NOMO-1 (cell line): ENCODE measurements around the gene C17orf114.

ENCODE experiments used
- DNase-seq, 2 experiments: peaks; one replicate each; lab custom pipeline; 2025; ENCODE audit not compliant: unreplicated experiment in 2 of 2; lab: John Stamatoyannopoulos, UW

C17orf114 gene

DNA sequence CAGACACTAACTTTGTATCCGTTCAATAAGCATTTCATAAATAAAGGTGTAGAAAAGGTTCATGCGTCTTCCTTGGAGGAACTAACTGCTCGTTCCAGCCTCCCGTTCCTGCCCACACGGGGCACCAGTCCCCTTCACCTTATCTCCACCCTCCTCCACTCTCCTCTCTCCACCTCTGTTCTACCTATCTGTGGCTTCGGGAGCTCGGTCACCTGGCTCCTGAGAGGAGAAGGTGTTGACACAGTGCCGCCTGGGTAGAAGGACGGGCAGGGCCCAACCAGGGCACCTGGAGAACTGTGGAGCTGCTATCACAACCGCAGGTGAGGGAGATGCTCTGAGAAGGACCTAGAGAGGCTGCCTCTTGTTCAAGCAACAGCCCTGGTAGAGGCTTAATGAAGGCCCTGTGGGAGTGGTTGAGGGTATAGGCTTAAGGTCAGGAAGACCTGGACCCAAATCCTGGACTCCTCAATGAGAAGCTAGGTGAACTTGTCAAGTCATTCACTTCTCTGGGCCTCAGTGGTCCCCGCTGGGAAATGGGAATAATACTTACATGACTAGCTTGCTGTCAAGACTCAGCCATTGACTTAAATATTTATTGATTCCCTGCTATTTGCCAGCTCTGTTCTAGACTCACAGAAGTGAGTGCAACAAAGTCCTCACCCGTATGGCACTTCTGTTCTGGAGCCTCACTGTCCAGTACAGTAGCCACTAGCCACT, 21.4 kb upstream of the C17orf114 start:
- no peak for DNase-seq

DNA sequence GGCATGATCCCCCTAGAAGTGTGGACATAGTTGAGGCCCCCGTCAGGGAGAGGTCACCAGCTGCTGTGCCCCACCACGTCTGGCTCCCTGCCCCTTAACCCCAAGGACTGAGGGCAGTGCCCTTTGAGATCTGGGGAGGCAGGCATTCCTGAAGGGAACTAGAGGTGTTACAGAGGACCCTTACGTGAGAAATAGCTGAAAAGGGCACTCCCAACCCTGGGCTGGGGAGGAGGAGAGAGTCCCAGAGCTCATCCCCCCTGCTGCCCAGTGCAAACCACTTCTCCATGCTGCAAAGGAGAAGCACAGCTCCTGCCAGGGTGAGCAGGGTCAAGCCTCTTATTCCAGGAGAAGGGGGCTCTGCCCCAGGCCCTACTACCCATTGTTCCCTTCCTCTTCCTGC, 20.7 kb upstream of the C17orf114 start:
- DNase-seq, result no peak

GRCh38 chr17:4818276-4818675, 16.1 kb upstream of the C17orf114 start:
- no peak for DNase-seq

DNA sequence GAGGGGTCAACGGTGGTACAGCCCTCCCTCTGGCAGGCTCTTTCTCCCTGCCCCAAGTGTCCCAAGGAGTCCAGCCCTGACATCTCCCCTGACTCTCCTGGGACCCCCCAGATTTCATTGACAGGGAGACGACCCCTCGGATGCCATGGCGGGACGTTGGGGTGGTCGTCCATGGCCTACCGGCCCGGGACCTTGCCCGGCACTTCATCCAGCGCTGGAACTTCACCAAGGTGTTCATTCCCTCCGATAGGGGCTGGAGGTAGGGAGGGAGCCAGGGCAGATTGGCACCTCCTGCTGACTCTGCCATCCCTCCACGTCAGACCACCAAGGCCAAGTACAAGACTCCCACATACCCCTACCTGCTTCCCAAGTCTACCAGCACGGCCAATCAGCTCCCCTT, 14.7 kb upstream of the C17orf114 start:
- DNase-seq, result no peak

GRCh38 chr17:4815043-4815675, 13.0 kb upstream of the C17orf114 start:
- no peak for DNase-seq

DNA sequence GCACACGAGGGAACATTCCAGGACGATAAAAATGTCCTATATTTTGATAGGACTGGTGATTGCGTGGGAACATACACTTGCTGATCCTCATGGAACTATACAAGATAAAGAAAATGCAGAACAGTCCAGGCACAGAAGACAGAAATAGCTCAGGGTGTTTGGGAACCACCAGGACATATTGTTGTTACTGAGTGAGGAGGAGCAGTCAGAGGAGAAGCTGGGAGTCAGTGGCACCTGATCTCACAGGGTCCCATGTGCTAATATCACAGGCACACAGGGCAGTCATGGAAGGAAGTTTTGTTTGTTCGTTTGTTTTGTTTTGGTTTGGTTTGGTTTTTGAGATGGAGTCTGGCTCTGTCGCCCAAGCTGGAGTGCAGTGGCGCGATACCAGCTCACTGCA, 10.6 kb upstream of the C17orf114 start:
- DNase-seq, result no peak

DNA sequence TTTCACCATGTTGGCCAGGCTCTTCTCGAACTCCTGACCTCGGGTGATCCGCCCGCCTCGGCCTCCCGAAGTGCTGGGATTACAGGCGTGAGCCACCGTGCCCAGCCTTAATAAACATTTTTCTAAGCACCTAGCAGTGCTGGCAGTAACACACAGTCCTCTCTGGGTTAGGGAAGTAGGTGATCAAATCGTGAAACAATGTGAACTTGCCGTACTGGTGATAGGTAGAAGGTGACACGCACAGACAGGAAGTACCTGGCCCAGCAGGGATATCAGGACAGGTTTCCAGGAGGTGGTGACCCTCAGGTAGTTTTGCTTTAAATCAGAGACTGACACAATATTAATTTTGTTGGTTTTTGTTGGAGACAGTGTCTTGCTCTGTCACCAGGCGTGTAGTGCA, 9.3 kb upstream of the C17orf114 start:
- no peak for DNase-seq

- DNase-seq, result no peak
Measured at GRCh38 chr17:4810696-4811290, 8.7 kb upstream of the C17orf114 start.

GRCh38 chr17:4808378-4808767, 6.2 kb upstream of the C17orf114 start:
- DNase-seq, result no peak

DNA sequence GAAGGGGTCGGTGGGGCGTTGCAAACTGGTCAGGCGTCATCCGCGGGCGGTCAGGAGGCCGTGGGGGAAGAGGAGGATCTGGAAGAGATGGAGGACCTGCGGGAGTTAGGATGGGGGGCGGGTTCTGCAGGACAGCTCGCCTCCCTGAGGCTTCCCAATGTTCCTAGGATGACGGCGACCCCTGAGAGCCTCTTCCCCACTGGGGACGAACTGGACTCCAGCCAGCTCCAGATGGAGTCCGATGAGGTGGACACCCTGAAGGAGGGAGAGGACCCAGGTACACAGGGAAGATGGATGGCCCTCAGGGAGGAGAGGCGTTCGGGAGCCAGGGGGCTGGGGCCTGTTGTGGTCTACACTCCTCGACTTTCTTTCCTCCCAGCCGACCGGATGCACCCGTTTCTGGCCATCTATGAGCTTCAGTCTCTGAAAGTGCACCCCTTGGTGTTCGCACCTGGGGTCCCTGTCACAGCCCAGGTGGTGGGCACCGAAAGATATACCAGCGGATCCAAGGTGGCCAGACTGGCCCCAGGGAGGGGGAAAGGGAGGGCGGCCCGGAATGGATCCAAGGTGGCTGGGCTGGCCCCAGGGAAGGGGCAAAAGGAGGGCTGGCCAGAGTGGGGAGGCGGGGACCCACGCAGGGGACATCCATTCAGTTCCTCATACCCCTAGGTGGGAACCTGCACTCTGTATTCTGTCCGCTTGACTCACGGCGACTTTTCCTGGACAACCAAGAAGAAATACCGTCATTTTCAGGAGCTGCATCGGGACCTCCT, 5.7 kb upstream of the C17orf114 start:
- DNase-seq, result no peak

- peak; percentile 76 to 90 for DNase-seq
Measured at GRCh38 chr17:4806777-4807604, 4.9 kb upstream of the C17orf114 start, which contains the start of gene PLD2. Gene PLD2, plus strand, starts transcription at chr17:4807152. Its CDS starts 621 bp downstream, at chr17:4807773.

DNA sequence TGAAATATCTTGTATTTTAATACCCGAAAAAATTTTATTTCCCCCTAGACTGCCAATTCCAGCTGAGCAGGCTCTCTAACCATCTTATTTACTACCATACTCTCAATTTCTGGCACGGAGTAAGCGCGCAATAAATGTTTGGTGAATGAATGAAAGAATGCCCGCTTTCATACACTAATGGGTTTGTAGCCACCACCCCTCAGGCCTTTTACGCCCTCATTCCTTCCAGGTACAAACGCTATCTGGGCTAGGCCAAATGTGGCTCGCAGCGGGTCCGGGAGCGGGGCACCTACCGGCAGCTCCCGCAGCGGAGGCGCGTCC, 4.3 kb upstream of the C17orf114 start:
- no peak for DNase-seq

DNA sequence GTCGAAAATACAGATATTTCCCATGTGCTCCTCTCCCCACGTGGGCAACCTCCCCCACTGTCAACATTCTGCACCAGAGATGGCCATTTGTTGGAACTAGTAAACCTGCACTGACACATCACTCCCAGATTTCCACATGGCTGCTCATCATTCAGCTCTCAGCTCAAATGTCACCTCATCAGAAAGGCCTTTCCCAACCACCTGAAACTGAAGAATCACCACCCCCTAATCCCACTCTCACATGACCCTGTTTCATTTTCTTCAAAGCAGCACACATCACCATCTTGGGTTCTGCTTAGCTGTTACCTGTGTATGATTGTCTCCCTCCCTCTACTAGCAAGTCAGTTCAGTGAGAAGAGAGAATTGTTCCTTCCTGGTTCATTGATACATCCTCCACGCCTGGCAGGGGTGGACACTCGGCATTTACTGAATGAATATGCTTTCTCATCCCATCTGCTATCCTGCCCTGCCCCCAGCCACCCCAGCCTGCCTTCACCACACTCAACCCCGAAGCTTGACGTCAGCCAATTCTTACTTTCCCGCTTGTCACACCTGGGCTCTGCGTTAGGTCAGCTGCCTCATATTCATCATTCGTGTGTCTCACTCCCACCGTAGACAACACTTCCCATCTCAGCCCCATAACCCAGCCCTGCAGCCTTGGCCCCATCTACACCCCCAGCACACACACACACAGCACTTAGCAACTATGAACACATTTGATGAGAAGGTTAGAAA, 1.5 kb downstream of the C17orf114 start:
- no peak for DNase-seq

DNA sequence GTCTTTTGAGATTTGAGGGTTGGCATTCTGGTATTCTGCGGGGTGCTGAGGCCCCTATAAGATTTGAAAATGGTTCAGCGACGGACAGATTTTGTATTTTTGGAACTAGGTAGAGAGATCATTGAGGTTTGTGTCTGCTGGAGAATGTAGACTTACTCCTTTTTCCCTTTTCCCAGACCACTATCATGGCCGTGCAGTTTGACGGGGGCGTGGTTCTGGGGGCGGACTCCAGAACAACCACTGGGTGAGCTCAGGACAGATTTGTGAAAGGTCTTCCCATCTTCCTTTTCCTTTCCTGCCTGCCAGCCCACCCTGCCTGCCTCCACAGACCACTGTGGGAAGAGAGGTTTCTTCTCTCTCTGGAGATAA, 5.6 kb downstream of the C17orf114 start:
- peak in 1 of 2 experiments; percentile 10 for DNase-seq

GRCh38 chr17:4795168-4795567, 7.0 kb downstream of the C17orf114 start:
- DNase-seq, result no peak

DNA sequence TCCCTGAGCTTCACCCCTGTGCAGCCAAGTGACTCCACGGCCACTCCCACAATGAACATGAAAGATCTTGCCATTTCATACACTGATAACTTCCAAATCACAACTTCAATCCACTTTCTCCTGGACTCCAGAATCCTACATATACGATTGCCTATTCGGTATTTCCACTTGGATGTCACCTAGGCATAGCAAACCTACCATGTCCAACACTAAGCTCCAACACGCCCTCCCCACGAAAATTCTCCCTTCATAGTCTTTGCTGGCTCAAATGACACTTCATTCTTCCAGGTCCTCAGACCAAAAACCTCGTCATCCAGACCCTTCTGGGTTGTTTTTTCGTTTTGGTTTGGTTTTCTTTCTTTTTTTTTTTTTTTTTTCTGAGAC, 11.4 kb downstream of the C17orf114 start:
- no peak for DNase-seq

DNA sequence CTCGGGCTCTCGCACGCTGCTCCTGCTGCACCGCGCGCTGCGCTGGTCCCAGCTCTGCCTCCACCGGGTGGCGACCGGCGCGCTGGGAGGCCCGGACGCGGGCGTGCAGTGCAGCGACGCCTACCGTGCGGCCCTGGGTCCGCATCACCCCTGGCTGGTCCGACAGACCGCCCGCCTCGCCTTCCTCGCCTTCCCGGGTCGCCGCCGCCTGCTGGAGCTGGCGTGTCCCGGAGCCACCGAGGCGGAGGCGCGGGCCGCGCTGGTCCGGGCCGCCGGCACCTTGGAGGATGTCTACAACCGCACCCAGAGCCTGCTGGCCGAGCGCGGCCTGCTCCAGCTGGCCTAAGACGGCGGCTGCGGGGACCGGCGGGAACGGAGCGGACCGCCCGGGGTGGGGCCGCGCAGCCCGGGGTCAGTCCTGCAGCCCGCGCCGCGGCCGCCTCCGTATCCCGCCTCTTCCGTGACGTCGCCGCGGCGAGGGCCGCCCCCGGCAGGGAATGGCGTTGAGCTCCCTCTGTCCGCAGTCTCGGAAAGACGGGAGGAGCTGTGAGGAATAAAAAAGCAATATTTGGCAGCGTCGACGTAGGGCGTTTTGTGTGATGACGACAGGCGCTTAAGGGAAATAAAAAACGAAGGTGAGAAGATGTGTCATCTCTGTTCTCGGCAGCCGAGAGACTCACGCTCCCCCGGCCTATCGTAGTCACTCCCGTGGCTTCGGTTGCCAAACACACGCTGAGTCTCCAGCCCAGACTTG, 12.0 kb downstream of the C17orf114 start:
- DNase-seq, result peak; percentile 79 to 82

GRCh38 chr17:4789701-4789950, 12.5 kb downstream of the C17orf114 start:
- peak in 1 of 2 experiments; percentile 63 for DNase-seq

GRCh38 chr17:4788807-4789700, 13.1 kb downstream of the C17orf114 start, which contains the start of gene GLTPD2:
Gene GLTPD2, plus strand, starts transcription at chr17:4788964. Its CDS starts 48 bp downstream, at chr17:4789012.
- DNase-seq, result no peak
